ENCODE measurements around the gene TTC8. TPM values are rescaled to one million over a fixed set of nuclear protein-coding genes. Genes with fewer than 3 reads are reported as not detected.

Gene TTC8
- total and polyA plus RNA-seq, 7 donors = 1.6 to 4.7 (median 3.0) TPM

DNA sequence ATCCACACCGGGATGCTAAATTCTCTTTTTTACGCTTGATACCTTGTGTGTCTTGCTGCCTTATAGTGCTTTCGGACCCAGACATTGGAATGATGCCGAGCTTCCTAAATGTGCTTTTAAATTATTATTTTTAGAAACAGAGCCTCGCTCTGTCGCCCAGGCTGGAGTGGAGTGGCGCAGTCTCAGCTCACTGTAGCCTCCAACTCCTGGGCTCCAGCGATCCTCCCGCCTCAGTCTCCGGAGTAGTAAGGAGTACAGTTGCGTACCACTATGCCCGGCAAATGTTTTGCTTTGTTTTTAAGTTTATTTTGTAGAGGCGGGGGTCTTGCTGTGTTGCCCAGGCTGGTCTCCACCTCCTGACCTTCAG, 31.2 kb upstream of the TTC8 start:
- Histone ChIP-seq H3K36me3 (ENCODE audit: insufficient read depth in 1 of 2, low read depth in 1 of 2) (no peaks in the 10 kb centered on the region), H3K4me3 (peak overlapping the region; percentile 78), H3K27ac (no peak overlapping the region), H3K9me3 (no peaks in the 10 kb centered on the region), H3K27me3 (ENCODE audit: insufficient read depth in 3 of 3, low read length in 2 of 3) (peaks cover 0 to 10% (median 0%) of the 10 kb centered on the region in 3 donors), H3K4me1 (no peaks in the 10 kb centered on the region)
- intact Hi-C loops (cut with DNase I) = no loop called here
- DNase-seq (no peak), ATAC-seq (peak in 1 of 4 donors; percentile 25)
- WGBS, 3 donors = 52 to 55% (median 55%) methylated on average over 13 of the region's 13 CpGs
- TF ChIP-seq, protein P1, sequence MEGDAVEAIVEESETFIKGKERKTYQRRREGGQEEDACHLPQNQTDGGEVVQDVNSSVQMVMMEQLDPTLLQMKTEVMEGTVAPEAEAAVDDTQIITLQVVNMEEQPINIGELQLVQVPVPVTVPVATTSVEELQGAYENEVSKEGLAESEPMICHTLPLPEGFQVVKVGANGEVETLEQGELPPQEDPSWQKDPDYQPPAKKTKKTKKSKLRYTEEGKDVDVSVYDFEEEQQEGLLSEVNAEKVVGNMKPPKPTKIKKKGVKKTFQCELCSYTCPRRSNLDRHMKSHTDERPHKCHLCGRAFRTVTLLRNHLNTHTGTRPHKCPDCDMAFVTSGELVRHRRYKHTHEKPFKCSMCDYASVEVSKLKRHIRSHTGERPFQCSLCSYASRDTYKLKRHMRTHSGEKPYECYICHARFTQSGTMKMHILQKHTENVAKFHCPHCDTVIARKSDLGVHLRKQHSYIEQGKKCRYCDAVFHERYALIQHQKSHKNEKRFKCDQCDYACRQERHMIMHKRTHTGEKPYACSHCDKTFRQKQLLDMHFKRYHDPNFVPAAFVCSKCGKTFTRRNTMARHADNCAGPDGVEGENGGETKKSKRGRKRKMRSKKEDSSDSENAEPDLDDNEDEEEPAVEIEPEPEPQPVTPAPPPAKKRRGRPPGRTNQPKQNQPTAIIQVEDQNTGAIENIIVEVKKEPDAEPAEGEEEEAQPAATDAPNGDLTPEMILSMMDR (IDR thresholded peaks at IDR 0.05) = no peak

DNA sequence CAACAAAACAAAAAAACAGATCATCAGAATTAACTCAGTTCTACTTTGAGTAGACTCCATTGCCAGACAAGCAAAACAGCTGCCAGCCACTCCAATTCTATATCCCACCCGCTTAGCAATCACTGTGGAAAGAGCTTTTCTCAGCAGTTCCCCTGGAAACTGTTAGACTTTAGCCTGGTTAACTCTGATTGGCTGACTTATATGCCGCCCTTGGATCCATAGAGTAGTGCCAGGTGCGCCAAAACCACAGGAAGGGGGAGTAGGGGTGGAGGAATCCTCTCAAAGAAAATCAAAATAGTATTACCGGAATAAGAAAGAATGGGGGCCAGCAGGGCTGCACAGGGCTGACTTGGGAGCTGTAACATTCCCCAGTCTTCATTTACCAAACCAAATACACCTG, 26.3 kb upstream of the TTC8 start:
- H3K36me3 ChIP-seq (ENCODE audit: insufficient read depth in 1 of 2, low read depth in 1 of 2) = no peaks in the 10 kb centered on the region
- no peaks in the 10 kb centered on the region for H3K27me3 ChIP-seq (ENCODE audit: insufficient read depth in 3 of 3, low read length in 2 of 3)
- TF ChIP-seq, protein P1 (IDR thresholded peaks at IDR 0.05) = no peak
- intact Hi-C loops (cut with DNase I) = no loop called here
- WGBS, 3 donors = 44 to 45% (median 44%) methylated on average over 4 of the region's 4 CpGs
- no peak overlapping the region for H3K4me3 ChIP-seq
- H3K27ac ChIP-seq = no peak overlapping the region
- DNase-seq (no peak), ATAC-seq (no peak)
- H3K9me3 ChIP-seq = no peaks in the 10 kb centered on the region
- no peaks in the 10 kb centered on the region for H3K4me1 ChIP-seq

DNA sequence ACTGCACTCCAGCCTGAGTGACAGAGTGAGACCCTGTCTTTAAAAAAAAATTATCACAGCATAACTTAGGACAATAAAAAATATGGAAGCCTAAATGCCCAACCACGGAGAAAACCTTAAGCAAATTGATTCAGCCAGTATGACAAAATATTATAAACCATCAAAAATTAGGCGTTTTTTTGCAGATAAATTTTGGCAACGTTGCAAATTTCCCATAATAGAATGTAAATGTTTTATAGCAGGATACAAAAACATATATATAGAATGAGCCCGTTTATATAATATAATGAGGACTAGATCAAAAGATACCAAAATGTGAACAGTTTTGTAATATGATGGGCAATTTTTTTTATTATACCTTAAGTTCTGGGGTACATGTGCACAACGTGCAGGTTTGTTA, 24.9 kb upstream of the TTC8 start:
- WGBS, 3 donors = 43 to 49% (median 48%) methylated on average over 5 of the region's 5 CpGs
- intact Hi-C loops (cut with DNase I) = no loop called here

DNA sequence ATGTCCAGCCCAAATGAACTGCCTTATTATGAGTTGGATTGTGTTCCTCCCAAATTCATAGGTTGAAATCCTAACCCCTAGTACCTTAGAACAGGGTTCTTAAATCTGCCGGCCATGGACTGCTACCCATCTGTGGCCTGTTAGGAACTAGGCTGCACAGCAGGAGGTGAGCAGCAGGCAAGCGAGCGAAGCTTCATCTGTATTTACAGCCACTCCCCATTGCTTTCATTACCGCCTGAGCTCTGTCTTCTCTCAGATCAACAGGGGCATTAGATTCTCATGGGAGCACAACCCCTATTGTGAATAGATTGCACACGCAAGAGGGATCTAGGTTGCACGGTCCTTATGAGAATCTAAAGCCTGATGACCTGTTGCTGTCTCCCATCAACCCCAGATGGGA, 21.9 kb upstream of the TTC8 start:
- Histone ChIP-seq H3K36me3 (ENCODE audit: insufficient read depth in 1 of 2, low read depth in 1 of 2) (no peaks in the 10 kb centered on the region), H3K9me3 (no peaks in the 10 kb centered on the region), H3K4me3 (no peak overlapping the region), H3K27ac (no peak overlapping the region), H3K4me1 (no peaks in the 10 kb centered on the region), H3K27me3 (ENCODE audit: insufficient read depth in 3 of 3, low read length in 2 of 3) (peaks cover 0 to 4% (median 0%) of the 10 kb centered on the region in 3 donors)
- WGBS, 3 donors = 74 to 81% (median 78%) methylated on average over 6 of the region's 6 CpGs
- TF ChIP-seq, protein P1 (IDR thresholded peaks at IDR 0.05) = no peak
- intact Hi-C loops (cut with DNase I) = no loop called here
- ATAC-seq = no peak
- no peak for DNase-seq

More for the DNA sequence above, 24.9 kb upstream of the TTC8 start:
- Histone ChIP-seq H3K4me3 (no peak overlapping the region), H3K9me3 (no peaks in the 10 kb centered on the region), H3K36me3 (ENCODE audit: insufficient read depth in 1 of 2, low read depth in 1 of 2) (no peaks in the 10 kb centered on the region), H3K27me3 (ENCODE audit: insufficient read depth in 3 of 3, low read length in 2 of 3) (no peaks in the 10 kb centered on the region), H3K27ac (no peak overlapping the region), H3K4me1 (no peaks in the 10 kb centered on the region)
- TF ChIP-seq, protein P1 (IDR thresholded peaks at IDR 0.05) = no peak
- ATAC-seq (no peak), DNase-seq (no peak)

DNA sequence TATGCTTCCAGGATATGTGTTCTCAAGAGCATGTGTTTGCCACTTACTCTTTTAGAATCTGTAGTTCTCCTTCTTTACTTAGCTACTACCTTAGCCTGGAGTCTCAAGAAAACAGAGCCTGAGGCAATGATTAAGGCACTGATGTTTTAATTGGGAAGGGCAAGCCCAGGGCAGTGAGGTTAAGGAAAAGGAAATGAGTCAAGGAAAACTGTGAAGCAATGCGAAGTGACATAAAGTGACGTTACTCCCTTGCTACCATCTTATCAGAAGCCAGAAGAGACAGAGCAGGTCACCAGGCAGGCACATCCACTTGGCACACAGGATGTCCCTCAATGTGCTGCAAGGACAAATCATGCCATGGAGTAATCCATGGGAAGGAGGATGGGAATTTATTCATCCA, 20.4 kb upstream of the TTC8 start:
- Histone ChIP-seq H3K36me3 (ENCODE audit: insufficient read depth in 1 of 2, low read depth in 1 of 2) (no peaks in the 10 kb centered on the region), H3K27me3 (ENCODE audit: insufficient read depth in 3 of 3, low read length in 2 of 3) (peaks cover 0 to 4% (median 0%) of the 10 kb centered on the region in 3 donors), H3K4me3 (no peak overlapping the region), H3K4me1 (no peaks in the 10 kb centered on the region), H3K27ac (no peak overlapping the region), H3K9me3 (no peaks in the 10 kb centered on the region)
- WGBS, 3 donors = 68 to 82% (median 74%) methylated on average over 2 of the region's 2 CpGs
- intact Hi-C loops (cut with DNase I) = no loop called here
- TF ChIP-seq, protein P1 (IDR thresholded peaks at IDR 0.05) = no peak
- DNase-seq (no peak), ATAC-seq (no peak)
